ENCODE results near the gene HCN4.

The HCN4 gene

DNA sequence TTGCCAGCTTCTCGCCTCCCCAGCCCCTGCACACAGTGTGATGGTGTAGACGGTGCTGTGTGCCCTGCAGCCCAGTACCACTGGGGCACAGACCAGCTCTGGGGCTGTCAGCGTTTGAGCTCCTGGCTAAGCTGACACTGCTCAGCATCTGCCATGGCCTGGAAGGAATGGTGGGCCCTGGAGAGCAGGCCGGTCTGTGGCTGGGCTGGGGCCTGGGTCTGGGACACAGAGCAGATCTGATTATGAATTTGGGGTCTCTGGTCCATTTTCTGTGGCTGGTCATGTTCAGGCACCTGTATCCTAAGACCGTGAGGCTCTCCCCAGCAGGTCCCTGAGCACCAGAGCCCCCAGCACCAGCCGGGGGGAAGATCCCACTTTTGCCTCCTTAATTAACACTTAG is 34.7 kb downstream of the HCN4 start:
- Histone ChIP-seq H3K27me3 (no peaks in the 10 kb centered on the region), H3K36me3 (no peaks in the 10 kb centered on the region), H3K9me3 (no peaks in the 10 kb centered on the region), H3K4me1 (no peaks in the 10 kb centered on the region), H3K4me3 (ENCODE audit: low read depth, low read length) (no peak overlapping the region)
- no peak for DNase-seq
- no peak for TF ChIP-seq CTCF (IDR thresholded peaks at IDR 0.05; ENCODE audit: low read depth, low read length)

DNA sequence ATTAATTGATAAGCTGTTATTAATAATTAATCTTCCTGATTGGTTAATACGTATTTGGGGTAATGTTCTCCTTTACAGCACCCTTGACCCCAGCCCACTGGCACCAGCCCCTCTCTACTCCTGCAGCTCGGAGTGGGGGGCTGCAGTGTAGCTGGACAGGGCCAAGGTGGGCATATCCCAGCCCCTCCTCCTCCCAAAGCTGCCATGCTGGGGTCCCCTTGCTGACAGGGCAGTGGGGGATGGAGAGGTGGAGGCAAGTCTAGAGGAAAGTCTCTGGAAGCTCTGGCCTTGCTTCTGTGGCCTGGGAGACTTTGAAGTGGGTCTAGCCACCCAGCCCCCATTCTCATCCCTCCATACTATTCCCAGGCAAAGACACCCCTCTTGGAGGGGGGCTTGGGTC is 35.8 kb downstream of the HCN4 start:
- Histone ChIP-seq H3K27me3 (no peaks in the 10 kb centered on the region), H3K4me3 (ENCODE audit: low read depth, low read length) (no peak overlapping the region), H3K9me3 (no peaks in the 10 kb centered on the region), H3K36me3 (no peaks in the 10 kb centered on the region), H3K4me1 (no peaks in the 10 kb centered on the region)
- no peak for TF ChIP-seq CTCF (IDR thresholded peaks at IDR 0.05; ENCODE audit: low read depth, low read length)
- DNase-seq = no peak

DNA sequence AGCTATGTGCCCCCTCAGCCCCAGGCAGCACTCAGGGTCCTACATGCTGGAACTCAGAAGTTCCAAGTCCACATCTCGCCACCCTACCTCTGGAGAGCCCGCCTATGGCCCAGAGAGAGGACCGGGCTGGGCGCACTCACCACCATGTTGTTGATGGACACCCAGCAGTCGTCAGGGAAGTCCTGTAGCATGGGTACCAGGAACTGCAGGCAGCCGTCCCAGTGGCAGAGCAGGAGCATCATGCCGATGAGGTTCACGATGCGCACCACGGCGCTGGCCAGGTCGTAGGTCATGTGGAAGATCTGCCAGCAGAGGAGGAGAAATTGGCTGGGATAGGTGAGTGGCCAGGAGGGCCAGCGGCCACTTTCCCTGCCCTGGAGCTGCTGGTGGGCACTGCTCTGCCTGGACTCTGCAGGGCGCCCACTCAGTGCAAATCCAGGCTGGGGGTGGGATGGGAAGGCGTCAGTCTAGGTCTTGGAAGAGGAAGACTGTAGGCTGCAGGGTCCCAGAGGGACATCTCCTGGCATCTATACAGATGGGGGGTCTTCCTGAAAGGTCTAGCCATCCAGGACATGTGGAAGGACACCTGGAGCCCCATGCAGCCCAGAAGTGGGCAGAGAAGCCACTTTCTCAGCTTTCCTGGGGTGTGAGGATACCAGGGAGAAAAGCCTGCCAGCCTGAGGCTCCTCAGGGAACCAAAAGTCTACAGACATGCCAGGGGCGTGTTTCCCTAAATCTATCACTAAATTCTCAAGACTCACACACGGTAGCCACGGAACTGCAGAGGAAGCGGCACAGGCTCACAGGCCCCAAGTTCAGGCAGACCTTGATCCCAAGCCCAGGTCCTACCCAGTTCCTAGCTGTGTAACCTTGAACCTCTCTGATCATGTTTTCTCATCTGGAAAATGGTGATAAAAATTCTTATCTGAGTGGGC is 36.5 kb downstream of the HCN4 start:
- Histone ChIP-seq H3K4me1 (no peaks in the 10 kb centered on the region), H3K9me3 (no peaks in the 10 kb centered on the region), H3K36me3 (no peaks in the 10 kb centered on the region), H3K4me3 (ENCODE audit: low read depth, low read length) (no peak overlapping the region), H3K27me3 (no peaks in the 10 kb centered on the region)
- DNase-seq = no peak
- no peak for TF ChIP-seq CTCF (IDR thresholded peaks at IDR 0.05; ENCODE audit: low read depth, low read length)

- Histone ChIP-seq H3K36me3 (no peaks in the 10 kb centered on the region), H3K4me1 (no peaks in the 10 kb centered on the region), H3K9me3 (no peaks in the 10 kb centered on the region), H3K27me3 (no peaks in the 10 kb centered on the region), H3K4me3 (ENCODE audit: low read depth, low read length) (no peak overlapping the region)
- no peak for TF ChIP-seq CTCF (IDR thresholded peaks at IDR 0.05; ENCODE audit: low read depth, low read length)
- no peak for DNase-seq
Measured at GRCh38 chr15:73331501-73331900, 37.3 kb downstream of the HCN4 start.

- no peaks in the 10 kb centered on the region for H3K4me1 ChIP-seq
- no peak for TF ChIP-seq CTCF (IDR thresholded peaks at IDR 0.05; ENCODE audit: low read depth, low read length)
- H3K4me3 ChIP-seq (ENCODE audit: low read depth, low read length) = no peak overlapping the region
- no peaks in the 10 kb centered on the region for H3K9me3 ChIP-seq
- H3K27me3 ChIP-seq = no peaks in the 10 kb centered on the region
- DNase-seq = no peak
- H3K36me3 ChIP-seq = no peaks in the 10 kb centered on the region
Measured at GRCh38 chr15:73330206-73331051, 38.3 kb downstream of the HCN4 start.
